SU-DHL-6 (cell line): ENCODE results near the gene HECW1.

ENCODE experiments used
- H2AFZ ChIP-seq: fragments of 200-600 bp; sonication (generic); 2 replicates; pipeline ENCODE4 v1.6.1; 2014; ENCODE audit warnings: low read depth, mild to moderate bottlenecking, moderate library complexity, mixed read lengths, antibody characterized with exemption, low read length; ENCODE audit not compliant: severe bottlenecking
- H3F3A ChIP-seq: fragments of 200-600 bp; shearing (Covaris generic); 2 replicates; pipeline ENCODE4 v1.6.0; 2016; ENCODE audit warnings: antibody characterized with exemption, mild to moderate bottlenecking; ENCODE audit not compliant: insufficient read depth
- H3K27ac ChIP-seq: fragments of 200-600 bp; sonication (generic); 2 replicates; pipeline ENCODE4 v1.5.1; 2016; ENCODE audit warnings: low read depth, mild to moderate bottlenecking, low read length, moderate library complexity, mixed read lengths
- H3K27me3 ChIP-seq: fragments of 200-600 bp; sonication (generic), shearing (Covaris generic); 2 replicates; pipeline ENCODE4 v1.6.0; 2014; ENCODE audit warnings: mild to moderate bottlenecking, low read length
- H3K36me3 ChIP-seq: fragments of 200-600 bp; sonication (generic); 2 replicates; pipeline ENCODE4 v1.6.1; 2014; ENCODE audit warnings: mild to moderate bottlenecking, low read length, mixed read lengths
- H3K4me2 ChIP-seq: fragments of 300-600, 200-600 bp; shearing (Covaris generic), sonication (generic); 2 replicates; pipeline ENCODE4 v1.6.0; 2014; ENCODE audit warnings: low read length, low read depth, mild to moderate bottlenecking; ENCODE audit not compliant: poor library complexity, severe bottlenecking
- H3K4me3 ChIP-seq: fragments of 200-600 bp; sonication (generic); 2 replicates; pipeline ENCODE4 v1.5.1; 2014; ENCODE audit warnings: antibody characterized with exemption, low read length, mild to moderate bottlenecking, mixed read lengths; ENCODE audit not compliant: insufficient read depth, poor library complexity, severe bottlenecking
- H3K79me2 ChIP-seq: fragments of 200-600 bp; sonication (generic); 2 replicates; pipeline ENCODE4 v1.6.1; 2014; ENCODE audit warnings: mild to moderate bottlenecking, low read length, moderate library complexity; ENCODE audit not compliant: insufficient read depth
- H3K9ac ChIP-seq: fragments of 200-600 bp; sonication (generic); 2 replicates; pipeline ENCODE4 v1.7.0; 2014; ENCODE audit warnings: mild to moderate bottlenecking, low read length
- H3K9me2 ChIP-seq: fragments of 200-600 bp; sonication (generic); replicated peaks from 2 replicates; pipeline ENCODE4 v1.6.1; 2014; ENCODE audit warnings: low read length; ENCODE audit not compliant: insufficient read depth
- H3K9me3 ChIP-seq: fragments of 200-600 bp; sonication (generic); 2 replicates; pipeline ENCODE4 v1.6.1; 2014; ENCODE audit warnings: low read length, mixed read lengths; ENCODE audit not compliant: insufficient read depth
- H4K20me1 ChIP-seq: fragments of 200-600 bp; sonication (generic); 2 replicates; pipeline ENCODE4 v1.6.1; 2014; ENCODE audit warnings: low read depth, mild to moderate bottlenecking, antibody characterized with exemption, low read length, moderate library complexity, mixed read lengths
- CTCF ChIP-seq: fragments of 200-600 bp; sonication (generic); IDR thresholded peaks from one replicate; pipeline ENCODE4 v1.5.1; 2017; ENCODE audit warnings: antibody characterized with exemption, mild to moderate bottlenecking, low read length, moderate library complexity; ENCODE audit not compliant: insufficient read depth, poor library complexity, severe bottlenecking
- EZH2phosphoT487 ChIP-seq: fragments of 200-600 bp; sonication (generic), shearing (Covaris generic); conservative IDR thresholded peaks from 2 replicates; pipeline ENCODE4 v1.6.1; 2018; ENCODE audit warnings: mild to moderate bottlenecking, antibody characterized with exemption, low read length, moderate library complexity, mixed read lengths

Gene HECW1

GRCh38 chr7:43406961-43407360, 294.5 kb downstream of the HECW1 start:
- no peaks in the 10 kb centered on the region for H3F3A ChIP-seq
- no peaks in the 10 kb centered on the region for H3K27me3 ChIP-seq
- H4K20me1 ChIP-seq, result 0 out of 2 replicates have a peak, but pooled peaks cover 3% of the 10 kb centered on the region
- H2AFZ ChIP-seq, result no peak overlapping the region
- no peak overlapping the region for H3K4me2 ChIP-seq
- H3K79me2 ChIP-seq, result no peaks in the 10 kb centered on the region
- no peak overlapping the region for H3K4me3 ChIP-seq
- H3K36me3 ChIP-seq, result no peaks in the 10 kb centered on the region
- no peak overlapping the region for H3K27ac ChIP-seq
- H3K9ac ChIP-seq, result no peak overlapping the region
- no peaks in the 10 kb centered on the region for H3K9me2 ChIP-seq
- TF ChIP-seq EZH2phosphoT487, result no peak
- no peak for TF ChIP-seq CTCF
- H3K9me3 ChIP-seq, result no peaks in the 10 kb centered on the region

GRCh38 chr7:43408981-43409380, 296.5 kb downstream of the HECW1 start:
- no peak overlapping the region for H3K4me2 ChIP-seq
- H3K9me3 ChIP-seq, result no peaks in the 10 kb centered on the region
- H3K9me2 ChIP-seq, result no peaks in the 10 kb centered on the region
- H3K27ac ChIP-seq, result no peak overlapping the region
- TF ChIP-seq CTCF (no peak), EZH2phosphoT487 (no peak)
- H2AFZ ChIP-seq, result no peak overlapping the region
- no peaks in the 10 kb centered on the region for H3F3A ChIP-seq
- H4K20me1 ChIP-seq, result 0 out of 2 replicates have a peak, but pooled peaks cover 3% of the 10 kb centered on the region
- H3K4me3 ChIP-seq, result no peak overlapping the region
- no peaks in the 10 kb centered on the region for H3K79me2 ChIP-seq
- H3K27me3 ChIP-seq, result no peaks in the 10 kb centered on the region
- no peak overlapping the region for H3K9ac ChIP-seq
- no peaks in the 10 kb centered on the region for H3K36me3 ChIP-seq

DNA sequence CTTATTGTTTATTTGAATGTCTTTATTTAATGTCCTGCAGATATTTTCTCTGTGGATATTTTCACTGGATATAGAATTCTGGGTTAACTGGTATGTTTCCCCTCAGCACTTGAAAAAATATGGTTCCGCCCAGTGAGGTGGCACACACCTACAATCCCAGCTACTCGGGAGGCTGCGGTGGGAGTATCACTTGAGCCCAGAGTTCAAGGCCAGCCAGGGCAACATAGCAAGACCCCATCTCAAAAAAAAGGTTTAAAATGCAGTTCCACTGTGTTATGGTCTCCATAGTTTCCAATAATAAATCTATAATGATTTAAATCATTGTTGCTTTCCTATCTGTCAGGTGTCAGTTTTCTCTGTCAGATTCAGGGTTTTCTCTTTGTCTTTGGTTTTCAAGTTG, 305.0 kb downstream of the HECW1 start:
- TF ChIP-seq CTCF (no peak), EZH2phosphoT487 (no peak)
- H3F3A ChIP-seq, result no peaks in the 10 kb centered on the region
- no peaks in the 10 kb centered on the region for H3K36me3 ChIP-seq
- H3K79me2 ChIP-seq, result no peaks in the 10 kb centered on the region
- no peak overlapping the region for H3K4me3 ChIP-seq
- H3K27ac ChIP-seq, result no peak overlapping the region
- H3K27me3 ChIP-seq, result no peaks in the 10 kb centered on the region
- H2AFZ ChIP-seq, result no peak overlapping the region
- H3K9me3 ChIP-seq, result no peaks in the 10 kb centered on the region
- no peak overlapping the region for H3K4me2 ChIP-seq
- H3K9ac ChIP-seq, result no peak overlapping the region
- H3K9me2 ChIP-seq, result no peaks in the 10 kb centered on the region
- H4K20me1 ChIP-seq, result no peaks in the 10 kb centered on the region
